Loucy (cell line): Measurements from ENCODE around the gene TEX2.

ENCODE experiments used
- H2AFZ ChIP-seq: fragments of 200-600 bp; sonication (generic); 2 replicates; pipeline ENCODE4 v1.6.0; 2016; ENCODE audit warnings: antibody characterized with exemption, mild to moderate bottlenecking, low read length, moderate library complexity
- H3F3A ChIP-seq: fragments of 200-600 bp; 2 replicates; pipeline ENCODE4 v1.6.0; 2016; ENCODE audit warnings: antibody characterized with exemption, low read depth, mild to moderate bottlenecking
- H3K27me3 ChIP-seq: fragments of 200-600 bp; sonication (generic); 2 replicates; pipeline ENCODE4 v1.6.1; 2014; ENCODE audit warnings: low read length, mild to moderate bottlenecking; ENCODE audit not compliant: insufficient read depth, poor library complexity, severe bottlenecking
- H3K36me3 ChIP-seq: fragments of 200-600 bp; sonication (generic); 2 replicates; pipeline ENCODE4 v1.6.1; 2016; ENCODE audit warnings: low read length; ENCODE audit not compliant: insufficient read depth
- H3K4me1 ChIP-seq: fragments of 200-600 bp; sonication (generic); 2 replicates; pipeline ENCODE4 v1.5.1; 2014; ENCODE audit warnings: low read length, mild to moderate bottlenecking; ENCODE audit not compliant: insufficient read depth, poor library complexity, severe bottlenecking
- H3K4me2 ChIP-seq: fragments of 200-600 bp; sonication (generic); 2 replicates; pipeline ENCODE4 v1.6.0; 2014; ENCODE audit warnings: antibody characterized with exemption, low read length, low read depth, mild to moderate bottlenecking; ENCODE audit not compliant: poor library complexity, severe bottlenecking
- H3K4me3 ChIP-seq: fragments of 200-600 bp; sonication (generic); 2 replicates; pipeline ENCODE4 v1.5.1; 2014; ENCODE audit warnings: low read length, mild to moderate bottlenecking, mixed read lengths; ENCODE audit not compliant: poor library complexity, severe bottlenecking
- H3K79me2 ChIP-seq: fragments of 200-600 bp; sonication (generic); 2 replicates; pipeline ENCODE4 v1.6.1; 2014; ENCODE audit warnings: low read length; ENCODE audit not compliant: insufficient read depth
- H3K9ac ChIP-seq: fragments of 200-600 bp; sonication (generic); 2 replicates; pipeline ENCODE4 v1.6.0; 2014; ENCODE audit warnings: mild to moderate bottlenecking, low read depth, low read length, moderate library complexity; ENCODE audit not compliant: poor library complexity, severe bottlenecking
- H3K9me2 ChIP-seq: fragments of 200-600 bp; sonication (generic); replicated peaks from 2 replicates; pipeline ENCODE4 v1.6.1; 2016; ENCODE audit warnings: low read depth, low read length, mixed read lengths
- H3K9me3 ChIP-seq: fragments of 200-600 bp; sonication (generic); 2 replicates; pipeline ENCODE4 v1.6.1; 2014; ENCODE audit warnings: mild to moderate bottlenecking, antibody characterized with exemption, low read length, low read depth; ENCODE audit not compliant: insufficient read depth
- H4K20me1 ChIP-seq: fragments of 200-600 bp; sonication (generic); 2 replicates; pipeline ENCODE4 v1.6.0; 2014; ENCODE audit warnings: antibody characterized with exemption, low read length, mild to moderate bottlenecking; ENCODE audit not compliant: insufficient read depth, poor library complexity, severe bottlenecking
- CTCF ChIP-seq: fragments of 200-600 bp; sonication (generic); conservative IDR thresholded peaks from 2 replicates; pipeline ENCODE4 v1.5.1; 2014; ENCODE audit warnings: mild to moderate bottlenecking, antibody characterized with exemption, low read length
- EZH2phosphoT487 ChIP-seq: fragments of 200-600 bp; IDR thresholded peaks from 2 replicates; pipeline ENCODE4 v1.6.1; 2018; ENCODE audit warnings: antibody characterized with exemption, mild to moderate bottlenecking, moderate library complexity, borderline replicate concordance

The TEX2 gene

GRCh38 chr17:64236827-64237403 is 26.1 kb downstream of the TEX2 start:
- no peak overlapping the region for H3K9ac ChIP-seq
- H3F3A ChIP-seq = no peaks in the 10 kb centered on the region
- TF ChIP-seq EZH2phosphoT487 (no peak), CTCF (peak; percentile 38)
- H3K27me3 ChIP-seq = no peaks in the 10 kb centered on the region
- H3K4me3 ChIP-seq = no peak overlapping the region
- H3K36me3 ChIP-seq = no peaks in the 10 kb centered on the region
- H3K4me2 ChIP-seq = no peak overlapping the region
- H3K9me2 ChIP-seq = no peaks in the 10 kb centered on the region
- H2AFZ ChIP-seq = no peak overlapping the region
- peaks cover 8% of the 10 kb centered on the region for H3K4me1 ChIP-seq
- H3K9me3 ChIP-seq = no peaks in the 10 kb centered on the region
- H3K79me2 ChIP-seq = peaks cover 14% of the 10 kb centered on the region
- no peaks in the 10 kb centered on the region for H4K20me1 ChIP-seq

GRCh38 chr17:64234961-64235360 is 28.1 kb downstream of the TEX2 start:
- Histone ChIP-seq H3F3A (no peaks in the 10 kb centered on the region), H3K4me3 (no peak overlapping the region), H3K36me3 (no peaks in the 10 kb centered on the region), H3K9ac (no peak overlapping the region), H3K27me3 (no peaks in the 10 kb centered on the region), H4K20me1 (no peaks in the 10 kb centered on the region), H3K9me3 (no peaks in the 10 kb centered on the region), H3K4me2 (no peak overlapping the region), H2AFZ (no peak overlapping the region), H3K9me2 (no peaks in the 10 kb centered on the region), H3K79me2 (peaks cover 8% of the 10 kb centered on the region; the same call in 1 of the 2 replicates), H3K4me1 (peaks cover 1% of the 10 kb centered on the region)
- TF ChIP-seq CTCF = no peak
- no peak for TF ChIP-seq EZH2phosphoT487

- no peaks in the 10 kb centered on the region for H3K27me3 ChIP-seq
- no peak overlapping the region for H3K4me2 ChIP-seq
- no peak overlapping the region for H3K4me3 ChIP-seq
- no peaks in the 10 kb centered on the region for H3K36me3 ChIP-seq
- H3K4me1 ChIP-seq = no peaks in the 10 kb centered on the region
- no peaks in the 10 kb centered on the region for H3K9me2 ChIP-seq
- no peak overlapping the region for H2AFZ ChIP-seq
- no peaks in the 10 kb centered on the region for H4K20me1 ChIP-seq
- no peaks in the 10 kb centered on the region for H3F3A ChIP-seq
- no peak for TF ChIP-seq EZH2phosphoT487
- no peak for TF ChIP-seq CTCF
- H3K9ac ChIP-seq = no peak overlapping the region
- H3K79me2 ChIP-seq = peaks cover 8% of the 10 kb centered on the region; the same call in 1 of the 2 replicates
- H3K9me3 ChIP-seq = no peaks in the 10 kb centered on the region
Observed at GRCh38 chr17:64232466-64233262, 30.4 kb downstream of the TEX2 start.
